Activated B cell treated with CpG ODN at 0.5 μM for 24 hours (primary cell): Measurements from ENCODE around the gene DHRS11. TPM values are rescaled to one million over a fixed set of nuclear protein-coding genes. Genes with fewer than 3 reads are reported as not detected.

Source experiments
- ATAC-seq: fragments of 200-7000 bp; cut with Tn5 transposase; one replicate; pipeline ENCODE4 v1.10.0; 2021; ENCODE audit warnings: low read depth, mild to moderate bottlenecking, moderate library complexity
- CTCF ChIA-PET: fragments of 350-600 bp; sonication (Branson Sonifier 250); formaldehyde crosslinking; loops from one replicate; lab custom pipeline; 2021; ENCODE audit warnings: antibody characterized with exemption; lab: Charles Lee
- POLR2A ChIA-PET: fragments of 350-600 bp; sonication (Branson Sonifier 250); formaldehyde crosslinking; loops from one replicate; lab custom pipeline; 2021; ENCODE audit warnings: antibody characterized with exemption; lab: Charles Lee
- DNase-seq: peaks from one replicate; pipeline ENCODE4 v3.0.0; 2022
- H3K27ac Mint-ChIP-seq: one replicate; pipeline ENCODE4 v1.8.0; 2020; ENCODE audit warnings: mixed read lengths
- H3K27me3 Mint-ChIP-seq: one replicate; pipeline ENCODE4 v1.8.0; 2021; ENCODE audit warnings: mixed read lengths
- H3K36me3 Mint-ChIP-seq: one replicate; pipeline ENCODE4 v1.8.0; 2021; ENCODE audit warnings: low read depth, mixed read lengths
- H3K4me1 Mint-ChIP-seq: one replicate; pipeline ENCODE4 v1.8.0; 2021; ENCODE audit warnings: mixed read lengths
- H3K4me3 Mint-ChIP-seq: one replicate; pipeline ENCODE4 v1.8.0; 2020; ENCODE audit warnings: mild to moderate bottlenecking, mixed read lengths
- H3K9me3 Mint-ChIP-seq: one replicate; pipeline ENCODE4 v1.8.0; 2020; ENCODE audit warnings: mixed read lengths
- intact Hi-C: fragments of 100-400 bp; cut with micrococcal nuclease; formaldehyde crosslinking; loops from one replicate; pipeline ENCODE4 v1.15.1; 2024
- total RNA-seq: library from RNA; stranded (reverse); gene quantifications from 2 replicates; pipeline ENCODE4 v1.2.3, GENCODE V29; 2022
- TF ChIP-seq, protein P1 (sequence below): fragments of 200-600 bp; IDR thresholded peaks from one replicate; pipeline ENCODE4 v1.8.0; 2022; ENCODE audit warnings: antibody characterized with exemption, mild to moderate bottlenecking

DHRS11 gene, protein sequence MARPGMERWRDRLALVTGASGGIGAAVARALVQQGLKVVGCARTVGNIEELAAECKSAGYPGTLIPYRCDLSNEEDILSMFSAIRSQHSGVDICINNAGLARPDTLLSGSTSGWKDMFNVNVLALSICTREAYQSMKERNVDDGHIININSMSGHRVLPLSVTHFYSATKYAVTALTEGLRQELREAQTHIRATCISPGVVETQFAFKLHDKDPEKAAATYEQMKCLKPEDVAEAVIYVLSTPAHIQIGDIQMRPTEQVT
- total RNA-seq: 5.7 and 7.7 TPM in 2 replicates

DNA sequence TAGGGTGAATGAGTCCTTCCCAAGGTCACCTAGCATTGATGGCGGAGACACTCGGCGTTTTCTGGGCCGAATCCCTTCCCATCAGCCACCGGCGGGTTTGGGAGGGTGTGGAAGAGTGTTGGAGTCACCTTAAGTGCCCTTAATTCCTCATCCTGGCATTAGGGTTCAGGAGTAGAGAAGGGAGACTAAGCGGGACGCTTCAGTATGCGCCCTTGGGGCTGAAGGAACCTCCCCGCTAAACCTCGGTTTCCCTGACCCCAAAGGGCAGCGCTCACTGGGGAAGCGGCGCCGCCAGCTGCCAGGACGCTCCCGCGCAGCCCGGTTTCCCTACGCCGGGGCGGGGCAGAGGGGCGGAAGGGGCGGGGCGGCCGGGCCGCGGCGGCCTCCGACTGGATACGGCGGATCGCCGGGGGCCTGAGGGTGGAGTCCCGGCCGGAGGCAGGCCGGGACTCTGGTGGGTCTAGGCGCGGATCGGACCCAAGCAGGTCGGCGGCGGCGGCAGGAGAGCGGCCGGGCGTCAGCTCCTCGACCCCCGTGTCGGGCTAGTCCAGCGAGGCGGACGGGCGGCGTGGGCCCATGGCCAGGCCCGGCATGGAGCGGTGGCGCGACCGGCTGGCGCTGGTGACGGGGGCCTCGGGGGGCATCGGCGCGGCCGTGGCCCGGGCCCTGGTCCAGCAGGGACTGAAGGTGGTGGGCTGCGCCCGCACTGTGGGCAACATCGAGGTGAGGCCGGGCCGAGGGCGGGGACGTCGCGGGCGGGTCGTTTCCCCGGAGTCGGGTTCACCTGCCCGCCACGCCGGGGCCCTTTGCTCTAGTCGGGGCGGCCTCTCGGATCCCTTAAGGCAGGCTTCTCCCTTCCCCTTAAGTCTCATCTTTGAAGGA, at the start of gene DHRS11:
DHRS11 (plus strand) TSS at position 446 of the 882 bp plus-strand sequence; CDS start at position 577, 131 bp downstream.
- no peaks in the 10 kb centered on the region for H3K27me3 Mint-ChIP-seq
- H3K36me3 Mint-ChIP-seq: peaks cover 31% of the 10 kb centered on the region
- peak within 1 kb of the TSS; percentile 46 for H3K27ac Mint-ChIP-seq
- H3K4me3 Mint-ChIP-seq: peak within 1 kb of the TSS; percentile 78
- peaks cover 13% of the 10 kb centered on the region for H3K4me1 Mint-ChIP-seq
- TF ChIP-seq, protein P1, sequence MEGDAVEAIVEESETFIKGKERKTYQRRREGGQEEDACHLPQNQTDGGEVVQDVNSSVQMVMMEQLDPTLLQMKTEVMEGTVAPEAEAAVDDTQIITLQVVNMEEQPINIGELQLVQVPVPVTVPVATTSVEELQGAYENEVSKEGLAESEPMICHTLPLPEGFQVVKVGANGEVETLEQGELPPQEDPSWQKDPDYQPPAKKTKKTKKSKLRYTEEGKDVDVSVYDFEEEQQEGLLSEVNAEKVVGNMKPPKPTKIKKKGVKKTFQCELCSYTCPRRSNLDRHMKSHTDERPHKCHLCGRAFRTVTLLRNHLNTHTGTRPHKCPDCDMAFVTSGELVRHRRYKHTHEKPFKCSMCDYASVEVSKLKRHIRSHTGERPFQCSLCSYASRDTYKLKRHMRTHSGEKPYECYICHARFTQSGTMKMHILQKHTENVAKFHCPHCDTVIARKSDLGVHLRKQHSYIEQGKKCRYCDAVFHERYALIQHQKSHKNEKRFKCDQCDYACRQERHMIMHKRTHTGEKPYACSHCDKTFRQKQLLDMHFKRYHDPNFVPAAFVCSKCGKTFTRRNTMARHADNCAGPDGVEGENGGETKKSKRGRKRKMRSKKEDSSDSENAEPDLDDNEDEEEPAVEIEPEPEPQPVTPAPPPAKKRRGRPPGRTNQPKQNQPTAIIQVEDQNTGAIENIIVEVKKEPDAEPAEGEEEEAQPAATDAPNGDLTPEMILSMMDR: no peak
- peak; percentile 96 for ATAC-seq
- H3K9me3 Mint-ChIP-seq: no peaks in the 10 kb centered on the region
- peak; percentile 76 for DNase-seq
- CTCF ChIA-PET: interaction anchor here (3.2 kb wide), 1 partner anchor 11 kb away, joined by 17 read pairs; the partner anchor contains the start of gene MRM1
- intact Hi-C loops: loop anchor here (1.0 to 2.0 kb wide), 4 partner anchors 10 to 105 kb away; partner anchors contain the start of genes GGNBP2, MRM1 and ZNHIT3
- POLR2A ChIA-PET: interaction anchor here (0.8 to 1.9 kb wide), 3 partner anchors 9 to 10 kb away, joined by 3 to 13 read pairs (median 3); partner anchors contain the start of gene MRM1

DNA sequence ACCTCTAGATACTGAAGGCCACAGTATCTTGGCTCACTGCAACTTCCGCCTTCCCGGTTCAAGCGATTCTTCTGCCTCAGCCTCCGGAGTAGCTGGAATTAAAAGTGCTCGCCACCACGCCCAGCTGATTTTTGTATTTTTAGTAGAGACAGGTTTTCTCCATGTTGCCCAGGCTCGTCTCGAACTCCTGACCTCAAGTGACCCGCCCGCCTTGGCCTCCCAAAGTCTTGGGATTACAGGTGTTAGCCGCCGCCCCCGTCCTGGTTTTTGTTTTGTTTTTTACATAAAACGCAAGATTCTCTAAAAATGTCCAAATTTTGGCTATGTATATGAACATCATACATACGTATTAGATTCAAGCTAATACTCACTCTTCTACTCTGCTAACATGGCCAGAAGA, 48.9 kb upstream of the DHRS11 start:
- H3K36me3 Mint-ChIP-seq: peaks cover 41% of the 10 kb centered on the region
- H3K4me1 Mint-ChIP-seq: peaks cover 30% of the 10 kb centered on the region
- CTCF ChIA-PET: interaction anchor here (2.4 kb wide), 1 partner anchor 9 kb away, joined by 12 read pairs; the partner anchor contains the start of genes MYO19 and PIGW
- TF ChIP-seq, protein P1: no peak
- DNase-seq: no peak
- H3K4me3 Mint-ChIP-seq: no peak overlapping the region
- H3K27me3 Mint-ChIP-seq: no peaks in the 10 kb centered on the region
- H3K27ac Mint-ChIP-seq: no peak overlapping the region
- no peaks in the 10 kb centered on the region for H3K9me3 Mint-ChIP-seq
- ATAC-seq: no peak
- POLR2A ChIA-PET: no interaction called here
- intact Hi-C loops: loop anchor here (10.0 kb wide), 1 partner anchor 958 kb away; the partner anchor contains the start of gene AP2B1

DNA sequence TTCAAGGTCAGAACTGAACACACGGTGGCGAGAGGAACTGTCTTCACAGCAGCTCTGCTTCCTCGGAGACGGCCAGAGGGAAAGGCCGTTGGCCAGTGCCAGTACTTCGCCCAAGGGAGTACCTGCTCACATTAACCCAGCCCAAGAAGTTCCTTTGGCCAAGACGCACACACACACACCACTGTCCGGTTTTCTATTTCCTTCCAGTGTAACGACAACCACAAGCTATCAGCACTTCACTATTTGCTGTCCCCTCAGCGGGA, 47.7 kb upstream of the DHRS11 start:
- CTCF ChIA-PET: interaction anchor here (0.7 to 2.4 kb wide), 2 partner anchors 10 to 59 kb away, joined by 6 to 12 read pairs; partner anchors contain the start of genes MYO19 and PIGW
- no peaks in the 10 kb centered on the region for H3K27me3 Mint-ChIP-seq
- H3K4me1 Mint-ChIP-seq: peaks cover 41% of the 10 kb centered on the region
- TF ChIP-seq, protein P1: no peak
- intact Hi-C loops: loop anchor here (1.0 to 10.0 kb wide), 6 partner anchors 9 to 959 kb away; partner anchors contain the start of genes AATF, AP2B1, DHRS11 and MRM1
- H3K27ac Mint-ChIP-seq: peak overlapping the region; percentile 97
- DNase-seq: no peak
- ATAC-seq: no peak
- peak overlapping the region; percentile 99 for H3K4me3 Mint-ChIP-seq
- POLR2A ChIA-PET: interaction anchor here (0.5 to 4.3 kb wide), 11 partner anchors 9 to 860 kb away, joined by 3 to 153 read pairs (median 7); partner anchors contain the start of genes MRM1, MYO19, PIGW and ZNHIT3
- no peaks in the 10 kb centered on the region for H3K9me3 Mint-ChIP-seq
- peaks cover 40% of the 10 kb centered on the region for H3K36me3 Mint-ChIP-seq

DNA sequence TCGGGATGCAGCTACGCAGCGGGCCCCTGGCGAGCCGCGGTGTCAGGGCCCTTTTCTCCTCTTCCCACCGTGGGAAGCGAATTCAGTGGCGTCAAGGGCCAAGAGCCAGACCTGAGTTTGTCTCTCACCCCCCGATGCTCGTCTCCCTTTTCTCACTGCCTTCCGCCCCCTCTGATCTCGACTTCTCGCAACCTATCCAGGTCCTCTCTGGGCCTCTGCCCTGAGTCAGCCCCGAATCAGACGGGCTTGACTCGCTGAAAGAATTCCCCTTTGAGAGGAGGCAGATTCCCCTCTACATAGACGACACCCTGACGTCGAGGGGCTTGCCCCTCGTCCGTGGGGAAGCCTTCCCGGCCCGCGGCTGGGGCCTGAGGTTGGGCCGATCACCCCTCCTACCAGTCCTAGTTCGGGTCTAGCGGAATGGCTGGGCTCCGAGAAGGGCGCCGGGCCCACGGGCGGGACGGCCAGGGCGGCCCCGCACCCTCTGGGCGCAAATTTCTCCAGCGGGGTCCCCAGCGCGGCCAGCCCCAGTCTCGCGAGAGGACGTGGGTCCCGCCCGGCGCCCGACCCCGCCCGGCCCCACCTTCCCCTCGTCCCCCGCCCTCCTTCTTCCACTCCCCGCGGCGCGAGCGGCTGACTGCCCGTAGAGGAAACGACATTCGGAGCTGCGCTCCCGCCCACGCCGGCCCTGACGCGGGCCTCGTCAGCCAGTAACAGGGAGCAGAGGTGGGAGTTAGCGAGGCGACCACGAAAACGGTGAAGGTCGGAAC, 47.2 kb upstream of the DHRS11 start, which contains the start of gene GGNBP2:
GGNBP2 (plus strand) TSS at position 613 of the 770 bp plus-strand sequence. CDS start 806 bp downstream, outside the sequence.
- Mint-ChIP-seq H3K4me3 (peak within 1 kb of the TSS; percentile 99), H3K4me1 (peaks cover 46% of the 10 kb centered on the region), H3K9me3 (no peaks in the 10 kb centered on the region), H3K27me3 (no peaks in the 10 kb centered on the region), H3K36me3 (peaks cover 41% of the 10 kb centered on the region), H3K27ac (peak within 1 kb of the TSS; percentile 97)
- ATAC-seq: peak; percentile 70
- DNase-seq: peak; percentile 88
- CTCF ChIA-PET: interaction anchor here (0.7 to 2.4 kb wide), 2 partner anchors 10 to 59 kb away, joined by 6 to 12 read pairs; partner anchors contain the start of genes MYO19 and PIGW
- intact Hi-C loops: loop anchor here (1.0 to 10.0 kb wide), 9 partner anchors 9 to 960 kb away; partner anchors contain the start of genes AATF, AP2B1, DHRS11 and MRM1
- POLR2A ChIA-PET: interaction anchor here (0.5 to 4.3 kb wide), 22 partner anchors 9 to 1300 kb away, joined by 3 to 153 read pairs (median 4); partner anchors contain the start of genes MRM1, MYO19, PIGW and TAF15
- TF ChIP-seq, protein P1: no peak
